IPS-NIHi7 (cell line): ENCODE results near the gene CSGALNACT2.
"Not testable (repeated sequence)": the region's sequence is repeated elsewhere in the genome, so short reads cannot be mapped to it uniquely, and the experiment has no call there.

ENCODE experiments used
- DNase-seq: peaks from one replicate; pipeline ENCODE4 v3.0.0; 2012; ENCODE audit warnings: mixed read lengths; ENCODE audit errors: extremely low spot score

Gene CSGALNACT2

DNA sequence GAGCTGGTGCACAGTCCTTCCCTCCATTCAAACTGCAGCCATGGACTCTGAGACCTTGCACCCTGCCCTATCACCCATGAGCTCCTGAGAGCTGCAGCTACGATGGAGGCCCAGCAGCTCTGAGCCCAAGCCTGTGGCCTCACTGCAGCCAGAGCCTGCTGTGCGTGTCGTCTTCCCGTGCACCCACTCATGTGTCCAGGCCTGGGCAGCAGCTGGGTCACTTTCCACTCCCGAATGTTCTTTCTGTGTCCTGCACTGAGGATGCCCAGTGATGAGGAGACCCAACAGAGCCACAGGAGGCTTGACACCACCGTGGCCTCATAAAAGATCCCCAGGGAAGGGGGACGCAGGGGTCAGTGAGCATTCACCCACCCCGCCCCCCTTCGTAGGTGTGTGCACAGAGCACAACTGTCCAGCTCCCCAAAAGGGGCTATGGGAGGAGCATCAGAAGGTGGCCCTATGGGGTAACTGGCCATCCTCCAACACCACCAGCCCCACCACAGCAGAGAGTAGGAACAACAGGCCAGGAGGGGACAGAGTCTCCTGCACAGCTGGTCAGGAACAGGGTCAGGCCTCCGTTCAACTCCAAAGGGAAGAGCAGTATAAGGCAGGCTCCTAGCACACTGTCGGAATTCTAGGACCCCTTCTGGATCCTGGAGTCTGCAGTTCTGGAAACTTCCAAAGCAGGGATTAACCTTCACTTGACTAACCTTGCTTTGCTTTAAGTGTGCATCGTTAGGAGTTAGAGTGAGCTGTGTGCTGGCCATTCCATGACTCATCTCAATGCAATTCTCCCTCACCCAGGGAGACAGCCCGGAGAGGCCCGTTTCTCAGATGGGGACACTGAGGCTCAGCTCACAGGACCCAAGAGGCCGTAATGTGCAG, 76.1 kb downstream of the CSGALNACT2 start:
- DNase-seq, result no peak

DNA sequence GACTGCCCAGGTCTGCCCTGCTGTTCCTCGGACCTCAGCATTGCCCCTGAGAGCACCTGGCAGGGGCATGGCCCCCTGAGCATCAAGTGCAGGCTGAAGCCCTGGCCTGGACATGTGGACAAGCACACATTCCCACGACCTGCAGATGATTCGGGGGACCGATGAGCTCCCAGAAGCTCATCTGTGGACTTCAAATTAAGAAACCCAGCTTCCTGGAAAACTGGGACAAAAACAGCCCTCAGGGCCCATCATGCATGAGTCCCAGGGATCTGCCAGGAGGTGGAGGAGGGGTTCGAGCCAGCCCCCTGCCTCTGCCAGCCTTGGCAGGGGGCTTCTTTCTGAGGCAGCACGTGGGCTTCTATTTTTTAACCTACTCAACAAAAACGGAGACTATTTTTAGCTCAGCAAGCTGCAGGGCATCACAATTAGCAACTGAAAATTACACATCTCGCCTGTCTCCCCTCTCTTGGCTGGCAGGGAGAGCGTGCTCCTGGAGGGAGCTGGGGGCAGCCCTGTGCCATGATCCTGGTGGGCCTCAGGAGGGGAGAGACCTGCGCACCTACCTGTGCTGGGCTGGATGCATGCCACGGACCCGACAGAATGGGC, 76.8 kb downstream of the CSGALNACT2 start:
- DNase-seq, result no peak

- no peak for DNase-seq
Observed at GRCh38 chr10:43215758-43216455, 77.7 kb downstream of the CSGALNACT2 start.

DNA sequence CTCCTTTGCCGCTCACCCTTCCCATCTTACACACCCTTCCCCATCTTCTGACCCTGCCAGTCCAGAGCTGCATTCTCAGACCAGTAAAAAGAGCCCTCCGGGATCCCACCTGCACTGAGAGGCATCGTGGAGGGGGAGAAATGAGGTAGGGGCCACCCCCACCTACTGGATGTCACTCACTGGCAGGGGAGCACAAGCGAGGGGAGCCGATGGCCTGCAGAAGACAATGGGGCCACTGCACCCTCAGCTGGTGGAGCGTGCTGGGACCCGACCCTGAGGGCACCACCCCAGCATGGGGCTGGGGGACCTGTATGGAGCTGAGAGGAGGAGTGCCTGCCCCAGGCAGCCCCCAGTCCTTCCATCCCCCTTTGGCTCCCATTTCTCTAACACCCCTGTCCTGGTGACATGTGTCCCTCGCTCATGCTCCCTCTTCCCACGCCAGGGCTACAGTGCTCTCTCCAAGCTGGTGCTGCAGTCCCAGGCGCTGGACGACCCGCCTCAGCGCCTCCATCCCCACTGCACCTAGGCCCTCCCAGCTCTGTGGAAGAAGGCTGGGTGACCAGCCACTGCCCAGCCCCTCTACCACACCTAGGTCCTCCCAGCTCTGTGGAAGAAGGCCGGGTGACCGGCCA, 78.8 kb downstream of the CSGALNACT2 start:
- DNase-seq, result no peak

DNA sequence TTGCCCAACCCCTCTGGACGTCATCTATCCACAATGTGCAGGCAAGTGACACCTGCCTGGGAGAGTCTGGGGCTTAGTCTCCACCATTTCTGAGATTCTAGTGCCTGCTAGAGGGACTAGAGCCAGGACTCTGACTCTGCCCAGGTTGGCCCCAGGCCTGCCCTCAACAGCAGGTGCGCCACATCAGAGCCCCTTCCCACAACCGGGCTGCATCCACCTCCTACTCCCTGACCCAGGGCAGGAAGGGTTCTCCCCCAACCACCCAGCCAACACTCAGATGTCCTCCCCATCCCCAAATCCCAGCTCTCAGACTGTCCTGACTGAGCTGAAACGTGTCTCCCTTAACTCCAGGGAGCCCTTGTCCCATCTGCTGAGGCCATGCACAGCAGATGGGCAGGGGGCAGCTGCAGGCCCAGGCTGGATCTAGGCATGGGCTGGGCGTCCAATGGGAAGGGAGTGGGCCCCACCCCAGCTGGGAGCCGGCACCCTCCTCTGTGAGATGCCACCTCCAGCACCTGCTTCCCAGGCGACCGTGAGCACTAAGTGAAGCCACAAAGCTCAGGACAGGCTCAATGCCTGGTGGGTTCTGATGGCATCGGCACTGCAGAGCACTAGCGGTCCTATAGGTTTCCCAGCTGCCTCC, 79.4 kb downstream of the CSGALNACT2 start:
- no peak for DNase-seq

DNA sequence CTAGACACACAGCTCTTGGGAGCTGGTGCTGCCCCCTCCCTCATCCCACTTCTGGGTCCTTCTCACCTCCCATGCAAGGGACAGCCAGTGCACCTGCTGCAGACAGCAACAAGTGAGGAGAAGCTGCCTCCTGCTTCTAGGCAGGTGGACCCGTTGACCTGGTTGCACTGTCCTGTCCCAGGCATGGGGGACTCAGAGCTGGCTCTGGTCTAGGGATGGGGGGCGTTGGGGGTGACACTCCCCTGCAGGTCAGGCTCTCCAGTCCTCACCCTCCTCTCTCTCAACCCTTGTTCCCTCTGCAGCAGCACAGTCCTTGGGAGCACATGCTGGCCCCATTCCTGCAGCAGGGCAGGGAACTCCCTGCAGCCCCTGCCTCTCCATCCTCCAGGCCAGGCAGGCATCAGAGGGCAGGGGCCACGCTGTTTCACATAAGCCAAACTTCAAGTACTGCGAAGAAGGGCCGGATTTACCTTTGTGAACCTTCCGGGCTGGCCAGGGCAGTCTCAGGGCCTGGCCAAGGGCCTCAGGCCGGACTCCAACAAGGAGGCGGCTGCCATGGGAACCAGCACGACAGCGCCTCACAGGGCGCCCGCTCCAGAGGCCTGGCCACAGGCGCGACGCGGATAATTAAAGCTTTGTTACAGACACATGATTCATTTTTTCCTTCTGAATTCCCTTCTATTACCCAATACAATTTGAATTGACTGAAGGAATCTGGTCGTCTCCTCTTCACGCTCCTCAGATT, 80.1 kb downstream of the CSGALNACT2 start:
- no peak for DNase-seq

GRCh38 chr10:43218951-43219837, 80.9 kb downstream of the CSGALNACT2 start:
- DNase-seq, result no peak

GRCh38 chr10:43219848-43220247, 81.6 kb downstream of the CSGALNACT2 start:
- DNase-seq, result no peak

GRCh38 chr10:43220251-43220650, 82.0 kb downstream of the CSGALNACT2 start:
- DNase-seq, result not testable (repeated sequence)

- no peak for DNase-seq
Observed at GRCh38 chr10:43220657-43221418, 82.6 kb downstream of the CSGALNACT2 start.

- DNase-seq, result peak; percentile 84
Observed at GRCh38 chr10:43221419-43222209, 83.4 kb downstream of the CSGALNACT2 start.

DNA sequence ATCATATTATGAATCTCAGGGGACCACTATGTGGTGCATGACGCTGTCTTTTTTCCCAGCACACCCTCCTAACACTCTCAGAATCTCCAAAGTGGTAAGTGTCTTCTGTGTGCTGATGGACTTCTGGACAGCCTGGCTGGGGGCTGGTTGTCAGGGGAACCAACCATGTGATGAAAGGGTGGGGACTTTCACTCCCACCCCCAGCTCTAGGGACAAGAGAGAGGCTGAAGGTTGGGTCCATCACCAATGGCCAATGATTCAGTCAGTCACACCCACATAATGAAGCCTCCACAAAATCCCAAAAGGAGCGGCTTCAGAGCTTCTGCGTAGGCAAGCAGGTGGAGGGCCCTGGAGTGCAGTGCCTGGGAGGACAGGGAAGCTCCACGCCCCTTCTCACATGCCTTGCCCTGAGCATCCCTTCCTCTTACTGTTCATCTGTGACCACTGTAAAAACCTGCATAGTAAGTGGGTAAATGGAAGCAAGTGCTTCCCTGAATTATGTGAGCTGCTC, 84.0 kb downstream of the CSGALNACT2 start:
- DNase-seq, result no peak

- DNase-seq, result no peak
Observed at GRCh38 chr10:43223056-43223455, 84.8 kb downstream of the CSGALNACT2 start.

DNA sequence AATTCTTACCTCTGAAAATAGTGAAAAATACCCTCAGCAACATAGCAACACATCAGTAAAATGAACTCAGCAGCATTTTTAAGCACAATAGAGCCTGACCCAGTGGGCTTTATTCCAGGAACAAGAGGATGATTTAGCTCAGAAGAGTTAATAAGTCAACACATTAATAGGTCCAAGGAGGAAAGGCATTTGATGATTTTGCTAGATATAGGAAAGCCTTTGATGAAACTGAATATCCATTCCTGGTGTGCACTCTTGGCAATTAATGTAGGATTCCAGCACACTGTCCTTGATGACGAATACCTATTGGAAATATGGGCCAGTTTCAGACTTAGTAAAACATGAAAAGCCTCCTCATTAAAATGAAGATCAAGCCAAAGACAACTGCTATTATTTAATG, 86.1 kb downstream of the CSGALNACT2 start:
- DNase-seq, result no peak

GRCh38 chr10:43225004-43225786, 87.0 kb downstream of the CSGALNACT2 start:
- no peak for DNase-seq

DNA sequence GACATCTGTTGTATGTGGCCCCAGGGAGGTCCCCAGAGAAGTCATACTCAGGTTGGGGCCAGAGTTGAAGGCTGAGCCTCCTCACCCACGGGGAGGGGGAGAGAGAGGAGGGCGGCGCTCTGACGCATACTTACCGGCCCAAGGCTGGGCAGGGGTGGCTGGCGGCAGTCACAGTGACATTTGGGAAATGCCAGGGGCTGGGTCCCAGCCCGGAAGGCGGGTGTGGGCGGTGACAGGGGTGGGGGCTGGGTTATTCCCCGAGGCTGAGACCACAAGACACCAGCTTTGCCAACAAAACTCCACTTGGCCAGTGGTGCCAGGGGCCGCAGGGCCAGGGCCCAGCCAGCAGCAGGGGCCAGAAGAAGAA, 87.5 kb downstream of the CSGALNACT2 start:
- no peak for DNase-seq

DNA sequence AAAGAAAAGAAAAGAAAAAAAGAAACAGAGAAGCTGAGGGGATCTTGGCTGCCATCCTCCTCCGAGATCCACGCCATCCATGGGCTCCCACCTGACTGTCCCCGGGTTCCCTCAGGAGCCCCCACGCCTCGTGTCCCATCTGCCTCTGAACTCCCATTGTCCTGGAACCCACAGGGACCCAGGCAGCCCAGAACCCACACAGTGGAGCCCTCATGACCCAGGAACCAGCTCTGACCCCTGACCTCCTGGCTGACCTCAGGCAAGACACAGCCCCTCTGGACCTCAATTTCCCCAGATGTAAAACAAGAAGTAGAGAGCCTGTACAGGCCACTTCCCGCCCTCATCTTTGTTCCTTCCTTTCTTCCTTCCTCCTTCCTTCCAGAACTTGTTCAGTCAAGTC, 88.2 kb downstream of the CSGALNACT2 start:
- no peak for DNase-seq
